ENCODE data around the gene CPVL.

CPVL gene

GRCh38 chr7:28960071-28960840 lies 186.1 kb downstream of the CPVL start:
- DNase-seq, result no peak

GRCh38 chr7:28958980-28959347 lies 187.4 kb downstream of the CPVL start:
- DNase-seq, result no peak

- DNase-seq, result no peak
Observed at GRCh38 chr7:28958235-28958979, 187.9 kb downstream of the CPVL start, which contains the start of gene TRIL. TSS of gene TRIL (minus strand) at chr7:28958330. CDS start at chr7:28958046, 284 bp downstream.

GRCh38 chr7:28957751-28958234 lies 188.5 kb downstream of the CPVL start:
- no peak for DNase-seq

- DNase-seq, result no peak
Observed at GRCh38 chr7:28957064-28957750, 189.1 kb downstream of the CPVL start.

- DNase-seq, result no peak
Observed at GRCh38 chr7:28956608-28957063, 189.7 kb downstream of the CPVL start.

GRCh38 chr7:28955718-28956607 lies 190.4 kb downstream of the CPVL start:
- DNase-seq, result no peak

- DNase-seq, result no peak
Observed at GRCh38 chr7:28955356-28955717, 191.0 kb downstream of the CPVL start.

GRCh38 chr7:28954946-28955345 lies 191.4 kb downstream of the CPVL start:
- DNase-seq, result no peak

GRCh38 chr7:28954471-28954870 lies 191.9 kb downstream of the CPVL start:
- no peak for DNase-seq

- no peak for DNase-seq
Observed at GRCh38 chr7:28953633-28954032, 192.7 kb downstream of the CPVL start.
